Fibroblast of villous mesenchyme (primary cell): ENCODE data around the gene GPR137B. TPM values are rescaled to one million over a fixed set of nuclear protein-coding genes. Genes with fewer than 3 reads are reported as not detected.

Experiments
- DNase-seq: peaks from one replicate; pipeline ENCODE4 v3.0.0-alpha.2; 2010; ENCODE audit warnings: low read depth
- H3K4me3 ChIP-seq: 2 replicates; pipeline ENCODE4 v1.5.1; 2011; ENCODE audit warnings: low read depth, mild to moderate bottlenecking, low read length
- total RNA-seq: library from RNA; depleted of rRNA; stranded (reverse); fragments of >200 nt; gene quantifications from 2 replicates; pipeline ENCODE4 v1.2.3, GENCODE V29; 2012
- TF ChIP-seq, protein P1 (sequence below): IDR thresholded peaks from 2 replicates; pipeline ENCODE4 v1.5.1; 2012; ENCODE audit warnings: low read depth, mild to moderate bottlenecking, low read length; ENCODE audit not compliant: insufficient read depth

Gene GPR137B
- total RNA-seq, 1 donor, result 13.0 TPM

DNA sequence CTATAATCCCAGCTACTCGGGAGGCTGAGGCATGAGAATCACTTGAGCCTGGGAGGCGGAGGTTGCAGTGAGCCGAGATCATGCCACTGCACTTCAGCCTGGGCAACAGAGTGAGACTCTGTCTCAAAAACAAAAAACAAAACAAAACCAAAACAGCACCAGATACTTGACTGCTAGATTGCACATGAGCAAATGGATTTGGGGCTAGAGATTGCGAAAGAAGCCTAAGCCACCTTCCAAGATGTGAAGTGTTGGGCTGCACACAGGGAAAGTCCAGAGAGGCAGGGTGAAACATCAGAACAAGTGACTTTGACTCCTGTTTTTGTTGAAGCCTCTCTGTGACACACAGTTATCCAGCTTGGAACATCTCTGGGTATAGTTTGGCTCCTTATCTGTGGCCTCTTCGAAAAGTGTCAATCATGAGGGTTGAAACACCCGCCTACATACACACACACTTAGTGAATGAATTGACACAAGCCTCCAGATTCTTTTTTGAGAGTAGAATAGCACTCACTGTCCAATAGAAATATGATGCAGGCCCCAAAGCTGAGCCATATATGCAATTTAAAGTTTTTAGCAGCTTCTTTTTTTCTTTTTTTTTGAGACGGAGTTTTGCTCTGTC, 34.2 kb upstream of the GPR137B start:
- TF ChIP-seq, protein P1, sequence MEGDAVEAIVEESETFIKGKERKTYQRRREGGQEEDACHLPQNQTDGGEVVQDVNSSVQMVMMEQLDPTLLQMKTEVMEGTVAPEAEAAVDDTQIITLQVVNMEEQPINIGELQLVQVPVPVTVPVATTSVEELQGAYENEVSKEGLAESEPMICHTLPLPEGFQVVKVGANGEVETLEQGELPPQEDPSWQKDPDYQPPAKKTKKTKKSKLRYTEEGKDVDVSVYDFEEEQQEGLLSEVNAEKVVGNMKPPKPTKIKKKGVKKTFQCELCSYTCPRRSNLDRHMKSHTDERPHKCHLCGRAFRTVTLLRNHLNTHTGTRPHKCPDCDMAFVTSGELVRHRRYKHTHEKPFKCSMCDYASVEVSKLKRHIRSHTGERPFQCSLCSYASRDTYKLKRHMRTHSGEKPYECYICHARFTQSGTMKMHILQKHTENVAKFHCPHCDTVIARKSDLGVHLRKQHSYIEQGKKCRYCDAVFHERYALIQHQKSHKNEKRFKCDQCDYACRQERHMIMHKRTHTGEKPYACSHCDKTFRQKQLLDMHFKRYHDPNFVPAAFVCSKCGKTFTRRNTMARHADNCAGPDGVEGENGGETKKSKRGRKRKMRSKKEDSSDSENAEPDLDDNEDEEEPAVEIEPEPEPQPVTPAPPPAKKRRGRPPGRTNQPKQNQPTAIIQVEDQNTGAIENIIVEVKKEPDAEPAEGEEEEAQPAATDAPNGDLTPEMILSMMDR, result no peak
- peak; percentile 44 for DNase-seq
- no peak overlapping the region for H3K4me3 ChIP-seq

DNA sequence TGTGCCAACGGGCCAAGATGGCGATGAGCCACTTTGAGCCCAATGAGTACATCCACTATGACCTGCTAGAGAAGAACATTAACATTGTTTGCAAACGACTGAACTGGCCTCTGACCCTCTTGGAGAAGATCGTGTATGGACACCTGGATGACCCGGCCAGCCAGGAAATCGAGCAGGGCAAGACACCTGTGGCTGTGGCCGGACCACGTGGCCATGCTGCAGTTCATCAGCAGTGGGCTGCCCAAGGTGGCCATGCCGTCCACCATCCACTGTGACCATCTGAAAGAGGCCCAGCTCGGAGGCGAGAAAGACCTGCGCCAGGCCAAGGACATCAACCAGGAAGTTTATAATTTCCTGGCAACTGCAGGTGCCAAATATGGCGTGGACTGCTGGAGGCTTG, 32.2 kb upstream of the GPR137B start:
- TF ChIP-seq, protein P1, result no peak
- no peak for DNase-seq
- H3K4me3 ChIP-seq, result no peak overlapping the region

DNA sequence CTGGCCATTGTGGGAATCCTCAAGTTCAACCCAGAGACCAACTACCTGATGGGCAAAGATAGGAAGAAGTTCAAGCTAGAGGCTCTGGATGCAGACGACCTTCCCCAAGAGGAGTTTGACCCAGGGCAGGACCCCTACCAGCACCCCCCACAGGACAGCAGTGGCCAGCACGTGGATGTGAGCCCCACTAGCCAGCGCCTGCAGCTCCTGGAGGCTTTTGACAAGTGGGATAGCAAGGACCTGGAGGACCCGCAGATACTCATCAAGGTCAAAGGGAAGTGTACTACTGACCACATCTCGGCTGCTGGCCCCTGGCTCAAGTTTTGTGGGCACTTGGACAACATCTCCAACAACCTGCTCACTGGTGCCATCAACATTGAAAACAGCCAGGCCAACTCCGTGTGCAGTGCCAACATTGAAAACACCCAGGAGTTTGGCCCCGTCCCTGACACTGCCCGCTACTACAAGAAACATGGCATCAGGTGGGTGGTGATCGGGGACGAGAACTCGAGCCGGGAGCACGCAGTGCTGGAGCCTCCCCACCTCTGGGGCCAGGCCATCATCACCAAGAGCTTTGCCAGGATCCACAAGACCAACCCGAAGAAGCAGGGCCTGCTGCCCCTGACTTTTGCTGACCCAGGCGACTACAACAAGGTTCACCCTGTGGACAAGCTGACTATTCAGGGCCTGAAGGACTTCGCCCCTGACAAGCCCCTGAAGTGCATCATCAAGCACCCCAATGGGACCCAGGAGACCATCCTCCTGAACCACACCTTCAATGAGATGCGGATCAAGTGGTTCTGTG, 30.6 kb upstream of the GPR137B start:
- H3K4me3 ChIP-seq, result no peak overlapping the region
- TF ChIP-seq, protein P1, result no peak
- no peak for DNase-seq

DNA sequence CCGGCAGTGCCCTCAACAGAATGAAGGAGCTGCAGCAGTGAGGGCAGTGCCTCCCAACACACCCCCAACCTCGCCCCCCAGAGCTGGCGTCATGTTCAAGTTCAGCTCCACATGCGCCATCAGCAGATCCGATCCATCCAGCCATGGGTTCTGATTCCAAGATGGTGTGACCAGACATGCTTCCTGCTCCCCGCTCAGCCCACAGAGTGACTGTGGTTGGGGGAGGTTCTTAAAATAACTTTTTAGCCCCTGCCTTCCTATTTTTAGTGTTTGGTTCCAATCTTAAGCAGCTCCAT, 30.1 kb upstream of the GPR137B start:
- no peak overlapping the region for H3K4me3 ChIP-seq
- no peak for DNase-seq
- TF ChIP-seq, protein P1, result no peak

DNA sequence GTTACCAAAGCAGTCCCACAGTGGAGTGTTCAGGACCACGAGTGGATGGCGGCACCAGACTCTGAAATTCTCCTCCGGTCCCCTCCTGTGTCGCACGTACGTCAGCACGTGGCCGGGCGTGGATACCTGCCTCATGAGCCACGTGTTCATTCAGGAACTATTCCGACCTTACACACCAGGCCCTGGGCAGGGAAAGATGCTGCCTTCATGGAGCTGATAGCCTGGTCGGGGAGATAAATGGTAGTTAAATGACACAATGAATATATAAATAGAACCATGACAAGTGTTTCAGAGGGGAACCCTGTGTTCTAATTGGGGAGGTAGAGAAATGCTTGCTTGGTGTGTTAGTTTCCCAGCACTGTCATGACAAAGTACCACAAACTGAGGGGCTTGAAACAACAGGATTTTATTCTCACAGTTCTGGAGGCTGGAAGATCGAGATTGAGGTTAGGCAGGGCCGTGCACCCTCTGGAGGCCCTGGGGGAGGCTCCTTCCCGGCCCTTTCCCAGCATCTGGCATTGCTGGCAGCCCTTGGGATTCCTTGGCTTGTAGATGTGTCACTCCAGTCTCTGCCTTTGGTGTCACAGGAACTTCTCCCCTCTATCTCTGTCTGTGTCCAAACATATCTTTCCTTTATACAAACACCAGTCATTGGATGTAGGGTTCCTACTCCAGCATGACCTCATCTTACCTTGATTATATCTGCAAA, 28.9 kb upstream of the GPR137B start:
- DNase-seq, result no peak
- TF ChIP-seq, protein P1, result no peak
- H3K4me3 ChIP-seq, result no peak overlapping the region

DNA sequence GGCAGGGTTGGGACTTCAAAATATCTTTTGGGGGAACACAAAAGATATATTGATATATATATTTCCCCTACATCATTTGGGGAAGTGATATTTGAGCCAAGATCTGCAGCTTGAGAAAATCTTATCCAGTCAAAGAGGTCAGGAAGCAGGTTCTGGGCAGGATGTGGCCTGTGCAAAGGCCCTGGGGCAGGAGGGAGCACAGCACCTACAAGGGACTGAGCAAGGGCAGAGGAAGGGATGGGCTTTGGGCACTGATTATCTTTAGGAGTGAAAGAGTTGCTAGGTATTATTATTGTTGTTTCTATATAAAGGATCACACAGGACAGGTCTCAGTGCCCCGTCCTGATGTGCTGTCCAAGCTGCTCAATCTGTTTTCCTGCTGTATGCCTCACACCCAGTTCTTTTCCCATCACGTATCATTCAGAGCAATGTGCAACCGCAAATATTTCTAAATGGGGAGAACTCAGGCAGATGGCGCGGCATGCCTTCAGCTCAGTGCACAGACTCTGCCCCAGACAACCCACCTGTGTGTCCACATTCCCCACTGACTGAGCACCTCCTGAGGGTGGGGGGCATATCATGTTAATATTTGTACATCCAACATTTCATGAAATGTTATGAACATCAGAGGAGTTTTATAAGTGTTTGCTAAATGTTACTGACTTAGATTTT, 28.1 kb upstream of the GPR137B start:
- TF ChIP-seq, protein P1, result no peak
- DNase-seq, result no peak
- H3K4me3 ChIP-seq, result no peak overlapping the region
